ENCODE measurements around the gene CASP2. TPM values are rescaled to one million over a fixed set of nuclear protein-coding genes. Genes with fewer than 3 reads are reported as not detected.
"Not testable (repeated sequence)": the region's sequence is repeated elsewhere in the genome, so short reads cannot be mapped to it uniquely, and the experiment has no call there.

CASP2 gene
- total RNA-seq, 1 experiment from 2014 or later, result 15.1 TPM

DNA sequence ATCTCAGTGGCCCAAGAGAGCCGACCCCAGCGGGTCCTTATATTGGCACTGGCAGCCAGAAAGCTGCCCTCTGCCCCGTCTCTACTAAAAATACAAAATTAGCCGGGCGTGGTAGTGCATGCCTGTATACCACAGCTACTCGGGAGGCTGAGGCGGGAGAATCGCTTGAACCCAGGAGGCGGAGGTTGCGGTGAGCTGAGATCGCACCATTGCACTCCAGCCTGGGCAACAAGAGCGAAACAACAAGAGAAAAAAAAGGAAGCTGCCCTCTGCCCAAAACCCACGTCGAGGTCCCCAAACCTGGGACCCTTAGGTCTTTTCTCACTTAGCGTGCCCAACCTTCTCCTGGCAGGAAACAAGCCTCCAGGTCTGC, 24.0 kb upstream of the CASP2 start:
- DNase-seq (ENCODE audit: low read depth), result not testable (repeated sequence)

DNA sequence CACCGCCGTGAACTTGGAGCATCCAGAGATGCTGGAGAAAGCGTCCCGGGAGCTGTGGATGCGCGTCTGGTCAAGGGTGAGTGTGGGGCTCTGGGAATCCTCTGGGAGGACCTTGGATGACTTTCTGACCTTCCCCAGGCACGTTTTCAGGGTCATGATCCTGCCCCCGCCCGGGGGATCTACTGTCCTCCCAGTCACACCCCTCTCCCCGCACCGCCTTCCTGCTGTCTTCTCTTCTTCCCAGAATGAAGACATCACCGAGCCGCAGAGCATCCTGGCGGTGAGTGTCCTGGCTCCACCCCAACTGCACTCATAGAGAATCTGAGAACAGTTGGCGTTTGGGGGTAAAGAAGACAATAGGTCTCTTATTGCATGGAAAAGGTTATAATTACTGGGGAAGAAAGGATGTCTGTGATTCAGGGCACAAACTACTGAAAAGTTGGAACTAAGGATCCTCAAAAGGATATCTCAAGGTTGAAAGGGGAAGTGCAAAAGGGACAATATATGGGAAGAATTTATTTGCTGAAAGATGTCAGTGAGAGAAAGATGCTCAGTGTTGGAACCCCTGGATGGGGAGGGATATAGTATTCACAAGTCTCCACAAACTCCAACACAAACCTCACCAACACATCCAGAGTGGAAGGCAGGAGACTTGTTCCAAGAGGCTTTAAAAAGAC, 23.0 kb upstream of the CASP2 start:
- no peak for DNase-seq (ENCODE audit: low read depth)

DNA sequence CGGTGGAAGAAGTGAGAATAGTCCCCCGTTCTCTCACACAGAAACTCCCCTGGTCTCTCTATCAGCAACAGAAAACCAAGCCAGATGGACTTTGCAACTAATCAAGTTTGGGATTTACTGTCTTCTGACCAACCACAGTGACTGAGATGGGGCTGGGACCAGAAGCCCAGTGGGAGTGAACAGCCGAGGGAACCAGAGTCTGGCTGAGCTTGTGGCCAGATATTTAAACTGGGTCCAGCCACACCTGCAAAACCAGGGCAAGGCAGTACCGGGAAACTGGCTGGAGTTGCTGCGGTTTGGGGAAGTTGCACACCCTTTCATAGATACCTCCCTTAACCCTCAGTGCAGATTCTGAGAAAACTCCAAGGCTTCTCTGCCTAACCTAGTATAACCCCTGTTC, 18.9 kb upstream of the CASP2 start:
- DNase-seq (ENCODE audit: low read depth), result no peak

DNA sequence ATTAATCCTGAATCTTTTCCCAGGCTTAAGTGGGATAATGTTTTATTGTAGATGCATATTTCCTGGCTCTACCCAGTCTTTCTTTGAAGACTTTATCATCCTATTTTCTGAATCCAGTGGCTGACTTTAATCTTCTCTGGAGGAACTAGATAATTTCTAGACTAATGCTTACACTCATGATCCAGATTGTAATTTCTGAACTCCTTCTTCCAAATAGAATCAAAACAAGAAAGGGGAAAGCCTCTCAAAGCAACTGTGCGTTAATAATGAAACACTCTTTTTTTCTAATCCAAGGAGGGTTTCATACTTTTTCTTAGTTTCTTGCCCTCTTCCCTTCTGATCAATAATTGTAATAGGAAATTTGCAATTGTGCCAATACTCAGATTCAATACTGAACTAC, 16.9 kb upstream of the CASP2 start:
- no peak for DNase-seq (ENCODE audit: low read depth)

DNA sequence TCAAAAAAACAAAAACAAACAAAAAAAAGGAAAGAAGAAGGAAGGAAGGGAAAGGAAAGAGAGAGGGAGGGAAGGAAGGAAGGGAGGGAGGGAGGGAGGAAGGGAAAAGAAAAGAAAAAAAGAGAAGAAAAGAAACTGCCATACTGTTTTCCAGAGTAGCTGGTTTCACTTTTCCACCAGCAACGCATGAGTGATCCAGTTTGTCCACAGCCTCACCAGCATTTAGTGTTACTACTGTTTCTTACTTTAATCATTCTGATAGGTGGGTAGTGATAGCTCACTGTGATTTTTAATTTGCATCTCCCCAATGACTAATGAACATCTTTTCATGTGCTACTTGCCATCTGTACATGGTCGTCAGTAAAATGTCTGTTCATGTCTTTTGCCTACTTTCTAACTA, 15.3 kb upstream of the CASP2 start:
- no peak for DNase-seq (ENCODE audit: low read depth)

DNA sequence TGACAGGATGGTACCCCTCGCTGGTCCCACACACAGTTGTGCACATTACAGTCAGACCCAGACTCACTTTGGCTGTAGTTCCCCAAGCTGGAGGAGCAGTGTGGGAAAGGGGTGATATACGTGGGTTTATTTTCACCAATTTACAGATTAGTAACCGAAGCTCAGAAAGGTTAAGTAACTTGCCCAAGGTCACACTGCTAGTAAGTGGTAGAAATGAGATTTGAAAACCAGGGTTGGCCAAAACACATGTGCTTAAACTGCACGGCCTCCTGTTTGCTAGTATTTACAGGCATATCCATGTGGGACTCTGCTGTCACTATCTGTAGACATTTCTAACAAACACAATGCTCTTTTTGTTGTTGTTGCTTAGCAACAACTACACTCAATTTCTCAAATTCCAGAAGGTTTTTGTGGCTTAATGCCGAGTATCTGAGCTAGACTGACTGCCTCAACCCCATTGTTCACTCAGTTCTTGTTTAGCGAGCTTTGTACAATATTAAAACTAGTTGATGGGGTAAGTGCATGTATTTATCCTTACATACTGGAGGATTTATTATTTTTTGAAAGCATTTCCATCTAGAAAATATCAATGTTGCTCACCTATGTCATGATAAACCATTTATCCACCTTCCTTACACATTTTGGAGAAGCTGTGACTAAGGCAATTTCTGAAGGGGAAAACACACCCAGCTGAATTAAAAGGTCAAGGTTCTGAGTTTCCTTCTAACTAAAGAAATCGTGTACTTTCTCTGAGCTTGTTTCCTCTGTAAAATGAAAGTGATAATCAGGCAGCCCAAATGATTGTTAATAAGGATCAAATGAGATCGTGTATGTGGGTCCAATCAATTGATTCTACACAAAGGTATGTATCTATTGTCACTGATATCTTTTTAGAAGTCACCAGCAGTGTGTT, 8.7 kb upstream of the CASP2 start:
- peak; percentile 76 for DNase-seq (ENCODE audit: low read depth)

DNA sequence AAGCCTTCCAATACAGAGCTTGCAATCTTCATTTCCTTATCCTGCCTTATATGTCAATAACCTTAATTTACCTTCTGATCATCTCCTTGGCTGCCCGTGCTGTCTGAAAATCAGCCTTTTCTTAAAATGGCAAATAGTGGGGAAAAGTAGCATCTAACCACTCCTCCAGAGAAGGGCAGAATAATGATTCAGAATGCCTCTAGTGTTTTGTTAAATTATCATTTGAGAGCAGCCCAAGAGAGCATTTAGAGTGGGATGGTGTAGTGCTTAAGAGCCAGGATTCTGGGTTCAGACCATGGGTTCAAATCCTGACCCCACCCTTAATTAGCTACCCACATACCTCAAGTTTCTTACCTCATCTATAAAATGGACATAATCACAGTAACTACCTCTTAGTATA, 8.0 kb upstream of the CASP2 start:
- no peak for DNase-seq (ENCODE audit: low read depth)

DNA sequence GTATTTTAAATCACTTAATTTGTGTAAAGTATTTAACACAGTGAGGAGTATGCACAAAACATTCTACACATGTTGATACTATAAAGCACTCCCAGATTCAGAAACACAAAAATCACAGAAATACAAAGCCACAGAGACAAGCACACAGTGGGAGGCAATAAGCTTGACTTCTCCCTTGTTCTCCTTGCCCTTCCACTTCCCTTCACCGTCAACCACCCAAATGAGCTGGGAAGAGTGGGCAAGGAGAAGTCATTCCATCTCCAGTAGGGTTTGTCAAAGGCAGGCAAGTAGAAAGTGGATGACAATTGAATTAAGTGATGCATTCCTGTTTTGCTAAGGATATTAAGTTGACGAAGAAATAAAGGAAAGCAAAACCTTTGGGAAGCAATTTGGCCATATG, 7.6 kb upstream of the CASP2 start:
- no peak for DNase-seq (ENCODE audit: low read depth)

DNA sequence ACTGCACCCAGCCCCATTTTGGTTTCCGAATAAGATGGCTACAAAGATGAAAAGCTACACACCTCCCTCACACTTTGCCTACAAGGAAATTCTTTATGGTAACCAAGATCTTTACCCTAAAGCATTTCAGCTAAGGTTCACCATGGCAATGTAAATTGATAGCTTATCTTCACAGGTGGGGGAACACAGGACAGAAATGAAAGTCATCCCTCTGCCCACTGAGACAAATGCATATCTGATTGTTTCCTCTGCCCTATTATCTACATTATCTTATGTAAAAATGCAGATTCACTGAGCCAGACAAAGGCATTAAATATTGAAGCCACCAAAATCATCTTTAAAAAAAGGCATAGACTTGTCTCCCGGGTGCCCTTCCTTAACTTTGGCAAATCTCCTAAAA, 6.6 kb upstream of the CASP2 start:
- no peak for DNase-seq (ENCODE audit: low read depth)

DNA sequence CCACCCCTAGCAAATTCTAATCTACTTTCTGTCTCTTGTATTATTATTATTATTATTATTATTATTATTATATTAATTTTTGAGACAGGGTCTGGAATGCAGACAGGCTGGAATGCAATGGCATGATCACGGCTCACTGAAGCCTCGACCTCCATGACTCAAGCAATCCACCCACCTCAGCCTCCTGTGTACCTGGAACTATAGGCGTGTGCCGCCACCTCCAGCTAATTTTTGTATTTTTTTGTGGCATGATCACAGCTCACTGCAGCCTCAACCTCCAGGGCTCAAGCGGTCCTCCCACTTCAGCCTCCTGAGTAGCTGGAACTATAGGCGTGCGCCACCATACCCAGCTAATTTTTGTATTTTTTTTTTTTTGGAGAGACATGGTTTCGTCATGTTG, 6.0 kb upstream of the CASP2 start:
- no peak for DNase-seq (ENCODE audit: low read depth)

DNA sequence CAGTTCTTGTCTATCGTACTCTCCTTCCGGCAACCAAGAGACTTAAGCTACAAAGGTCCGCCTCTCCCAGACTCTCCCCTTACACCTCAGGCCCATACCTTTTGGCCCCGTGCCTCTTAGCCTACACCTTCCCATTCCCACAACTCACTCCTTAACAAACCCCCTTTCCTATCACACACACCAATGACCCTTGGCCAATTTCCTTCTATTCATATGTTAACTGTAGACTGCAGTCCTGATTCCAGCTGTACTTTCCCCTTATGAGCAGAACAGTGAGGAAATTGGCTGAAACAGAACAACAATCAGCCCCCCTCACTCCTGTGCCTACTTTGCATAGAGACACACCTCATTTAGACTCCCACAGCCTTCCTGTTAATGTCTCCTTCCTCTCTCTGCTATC, 4.8 kb upstream of the CASP2 start:
- no peak for DNase-seq (ENCODE audit: low read depth)

DNA sequence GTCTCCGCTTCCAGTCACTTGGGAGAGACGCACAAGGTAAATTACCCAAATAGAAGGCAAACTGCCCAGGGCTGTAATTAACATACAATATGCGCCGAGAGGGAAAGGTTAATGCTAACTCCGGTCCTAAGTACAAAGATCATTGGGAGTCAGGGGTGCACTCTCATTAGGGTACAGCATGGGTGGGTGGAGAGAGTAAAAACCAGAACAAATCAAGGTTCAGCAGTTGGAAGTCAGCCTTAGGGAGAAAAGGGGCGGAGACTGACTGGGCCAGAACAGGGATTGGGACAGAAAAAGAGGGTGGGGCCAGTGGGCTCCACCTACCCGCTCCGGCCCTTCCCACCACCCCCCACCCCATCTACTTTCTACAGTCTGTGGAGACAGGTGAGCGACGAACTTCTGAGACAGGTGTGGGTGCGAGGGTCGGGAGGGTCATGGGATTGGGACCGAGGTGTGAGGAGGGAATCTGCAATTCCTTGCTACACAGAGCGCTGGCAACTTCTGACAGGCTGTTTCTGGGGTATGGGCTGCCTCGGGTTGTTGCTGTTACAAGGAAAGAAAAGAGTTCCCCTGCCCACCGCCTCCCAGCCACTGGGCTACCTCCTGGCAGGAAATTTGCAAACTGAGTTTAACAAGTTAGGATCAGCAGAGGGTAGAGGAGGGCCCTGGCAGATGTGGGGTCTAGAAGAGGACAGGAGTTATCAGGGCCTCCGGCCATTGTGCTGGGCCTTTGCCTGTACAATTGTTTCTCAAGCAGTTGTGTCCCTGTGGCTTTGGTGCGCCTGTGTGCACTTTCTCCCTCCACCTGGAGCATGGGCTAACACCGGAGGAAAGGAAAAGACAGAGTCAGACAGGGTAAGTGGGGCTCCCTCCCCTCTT, 3.3 kb upstream of the CASP2 start, which contains the start of gene TMEM139:
TSS of gene TMEM139 (plus strand) at position 368 of the 879 bp plus-strand sequence. CDS start 1,000 bp downstream, outside the sequence.
- DNase-seq (ENCODE audit: low read depth), result no peak

DNA sequence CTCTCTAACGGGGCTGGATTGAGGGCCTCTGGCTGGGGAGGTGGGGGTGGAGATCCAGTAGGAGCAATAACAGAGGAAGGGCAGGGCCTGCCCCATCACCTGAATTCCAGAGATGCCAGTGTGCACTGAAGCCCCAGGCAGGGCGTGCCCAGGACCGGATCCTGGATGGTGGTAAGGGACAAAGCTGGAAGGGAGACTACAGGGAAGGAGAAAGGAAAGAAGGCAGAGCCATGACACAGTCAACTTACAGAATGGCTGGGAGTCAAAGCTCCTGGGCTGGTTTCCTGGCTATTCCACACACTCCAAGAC, 2.7 kb upstream of the CASP2 start:
- no peak for DNase-seq (ENCODE audit: low read depth)

DNA sequence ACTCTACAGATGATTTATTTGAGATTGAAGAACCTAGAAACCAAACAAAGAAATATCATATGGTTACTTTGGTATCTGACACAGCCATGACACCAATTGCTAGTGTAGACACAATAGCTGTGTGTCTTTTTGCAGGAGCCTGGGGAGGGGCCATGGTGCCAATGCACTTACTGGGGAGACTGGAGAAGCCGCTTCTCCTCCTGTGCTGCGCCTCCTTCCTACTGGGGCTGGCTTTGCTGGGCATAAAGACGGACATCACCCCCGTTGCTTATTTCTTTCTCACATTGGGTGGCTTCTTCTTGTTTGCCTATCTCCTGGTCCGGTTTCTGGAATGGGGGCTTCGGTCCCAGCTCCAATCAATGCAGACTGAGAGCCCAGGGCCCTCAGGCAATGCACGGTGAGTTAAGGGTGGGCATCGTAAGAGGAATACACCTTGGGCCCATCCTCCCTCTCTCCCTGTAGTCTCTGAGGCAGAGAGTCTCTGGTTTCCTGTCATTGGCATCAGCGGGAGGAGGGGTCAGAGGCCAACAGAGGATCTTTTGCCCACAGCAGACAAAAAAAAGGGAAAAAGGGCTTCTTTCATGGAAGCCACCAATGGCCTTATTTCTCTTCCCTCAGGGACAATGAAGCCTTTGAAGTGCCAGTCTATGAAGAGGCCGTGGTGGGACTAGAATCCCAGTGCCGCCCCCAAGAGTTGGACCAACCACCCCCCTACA, 2.2 kb upstream of the CASP2 start:
- no peak for DNase-seq (ENCODE audit: low read depth)

DNA sequence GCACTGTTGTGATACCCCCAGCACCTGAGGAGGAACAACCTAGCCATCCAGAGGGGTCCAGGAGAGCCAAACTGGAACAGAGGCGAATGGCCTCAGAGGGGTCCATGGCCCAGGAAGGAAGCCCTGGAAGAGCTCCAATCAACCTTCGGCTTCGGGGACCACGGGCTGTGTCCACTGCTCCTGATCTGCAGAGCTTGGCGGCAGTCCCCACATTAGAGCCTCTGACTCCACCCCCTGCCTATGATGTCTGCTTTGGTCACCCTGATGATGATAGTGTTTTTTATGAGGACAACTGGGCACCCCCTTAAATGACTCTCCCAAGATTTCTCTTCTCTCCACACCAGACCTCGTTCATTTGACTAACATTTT, 1.6 kb upstream of the CASP2 start:
- no peak for DNase-seq (ENCODE audit: low read depth)

DNA sequence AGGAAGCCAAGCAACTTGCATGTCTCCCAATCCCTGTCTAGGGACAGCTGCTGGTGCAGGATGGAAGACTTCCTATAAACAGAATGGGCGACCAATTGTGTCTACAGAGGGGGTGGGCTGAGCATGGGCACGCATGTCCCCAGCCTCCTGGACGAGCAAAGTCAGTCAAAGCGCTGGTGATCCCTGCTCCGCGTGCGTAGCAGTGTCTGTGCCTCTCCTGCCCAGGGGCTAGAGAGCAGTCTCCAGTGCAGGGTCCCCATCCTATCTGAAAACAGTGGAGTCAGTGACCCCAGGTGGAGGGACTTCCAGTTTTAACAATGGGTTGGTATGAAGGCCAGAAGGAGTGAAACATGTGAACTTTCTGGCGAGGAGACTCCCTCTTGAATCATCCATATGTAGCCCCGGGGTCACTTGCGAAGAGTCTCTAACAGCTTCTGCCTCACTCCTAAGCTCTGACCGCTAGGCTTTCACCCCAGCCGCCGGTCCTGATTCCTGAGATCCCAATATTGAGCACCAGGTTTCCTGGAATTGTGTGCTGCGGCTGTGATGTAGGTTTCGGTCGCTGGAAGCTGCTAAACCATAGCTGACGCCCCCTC, 714 bp upstream of the CASP2 start:
- no peak for DNase-seq (ENCODE audit: low read depth)

DNA sequence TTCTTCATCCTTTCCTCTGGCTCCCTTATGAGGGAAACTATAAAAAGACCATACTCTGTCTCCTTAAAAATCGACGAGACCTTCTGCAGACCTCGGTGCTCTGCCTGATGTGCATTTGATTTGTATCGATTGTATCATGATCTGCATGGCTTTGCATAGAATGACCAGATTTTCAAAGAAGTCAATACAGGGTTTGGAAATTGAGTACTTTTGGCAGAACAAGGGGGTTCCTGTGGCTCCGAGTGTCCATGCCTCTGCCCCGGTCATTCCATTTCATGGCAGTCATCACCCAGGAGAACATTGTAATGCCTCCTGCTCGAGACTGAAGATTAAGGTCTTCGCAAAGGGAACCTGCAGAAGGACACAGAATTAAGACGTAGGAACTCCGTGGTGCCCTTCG, 685 bp downstream of the CASP2 start:
- DNase-seq (ENCODE audit: low read depth), result peak; percentile 18

DNA sequence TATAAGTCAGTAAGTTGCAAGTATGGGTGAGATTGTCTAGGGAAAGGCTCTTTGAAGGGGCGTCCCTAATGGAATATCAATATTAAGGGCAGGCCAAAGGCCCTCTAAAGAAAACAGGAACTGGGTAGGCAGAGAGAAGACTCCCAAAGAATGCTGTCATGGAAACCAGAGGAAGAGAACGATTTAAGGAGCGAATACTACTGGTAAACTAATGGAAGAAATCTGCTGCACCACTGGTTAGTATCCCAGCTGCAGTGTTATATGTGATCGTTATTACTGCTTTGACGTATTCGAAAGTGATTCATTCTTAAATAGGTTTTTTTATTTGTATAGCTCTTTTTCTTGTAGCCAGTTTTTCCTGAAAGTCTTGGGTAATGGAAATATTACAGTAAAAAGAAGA, 1.3 kb downstream of the CASP2 start:
- DNase-seq (ENCODE audit: low read depth), result no peak

DNA sequence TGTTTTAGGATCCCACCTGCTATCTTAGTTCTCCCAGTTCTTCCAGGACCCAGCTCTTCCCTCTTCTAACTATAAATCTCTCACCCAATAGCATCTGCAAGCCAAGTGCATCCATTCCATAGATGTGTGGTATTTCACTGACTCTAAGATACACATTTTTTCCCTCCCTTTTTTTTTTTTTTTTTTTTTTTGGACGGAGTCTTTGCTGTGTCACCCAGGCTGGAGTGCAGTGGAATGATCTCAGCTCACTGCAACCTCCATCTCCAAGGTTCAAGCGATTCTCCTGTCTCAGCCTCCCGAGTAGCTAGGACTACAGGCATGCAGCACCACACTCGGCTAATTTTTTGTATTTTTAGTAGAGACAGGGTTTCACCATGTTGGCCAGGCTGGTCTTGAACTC, 1.7 kb downstream of the CASP2 start:
- not testable (repeated sequence) for DNase-seq (ENCODE audit: low read depth)

DNA sequence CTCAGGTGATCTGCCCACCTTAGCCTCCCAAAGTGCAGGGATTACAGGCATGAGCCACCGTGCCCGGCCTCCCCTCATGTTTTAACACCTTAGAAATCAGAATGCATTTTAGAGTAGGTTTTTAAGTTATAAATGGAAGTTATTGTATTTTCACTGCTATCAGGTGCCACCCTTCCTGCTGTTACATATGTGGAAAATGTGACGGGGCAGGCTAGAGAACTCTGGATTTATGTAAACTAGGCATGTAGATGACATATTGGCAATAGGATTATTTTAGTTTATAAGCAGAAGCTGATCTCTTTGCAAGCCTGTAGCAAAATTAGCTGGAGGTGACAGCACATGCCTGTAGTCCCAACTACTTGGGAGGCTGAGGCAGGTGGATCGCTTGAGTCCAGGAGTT, 2.1 kb downstream of the CASP2 start:
- DNase-seq (ENCODE audit: low read depth), result no peak

DNA sequence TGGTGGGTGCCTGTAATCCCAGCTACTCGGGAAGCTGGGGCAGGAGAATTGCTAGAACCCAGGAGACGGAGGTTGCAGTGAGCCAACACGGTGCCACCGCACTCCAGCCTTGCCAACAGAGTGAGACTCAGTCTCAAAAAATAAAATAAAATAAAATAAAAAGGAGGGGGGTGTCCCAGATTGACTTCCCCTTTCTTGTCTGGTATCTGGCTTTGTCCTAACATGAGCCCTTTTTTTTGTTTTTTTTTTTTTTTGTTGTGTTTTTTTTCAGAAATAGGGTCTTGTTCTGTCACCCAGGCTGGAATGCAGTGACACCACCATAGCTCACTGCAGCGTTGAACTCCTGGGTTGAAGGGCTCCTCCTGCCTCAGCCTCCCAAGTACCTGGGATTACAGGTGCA, 4.7 kb downstream of the CASP2 start:
- no peak for DNase-seq (ENCODE audit: low read depth)

All from RPMI7951 (cell line).